Activated naive CD8-positive, alpha-beta T cell treated with anti-CD3 and anti-CD28 coated beads, Interleukin-2, amount 50 U/mL, for 24 hours (primary cell): Measurements from ENCODE around the gene ADAM12.
A peak's percentile ranks its signal among the peaks of the same experiment; 100 is the strongest.
"Not testable (repeated sequence)": the region's sequence is repeated elsewhere in the genome, so short reads cannot be mapped to it uniquely, and the experiment has no call there.

Experiments
- ATAC-seq: fragments of 150-1000 bp; cut with Tn5 transposase; one replicate; pipeline ENCODE4 v1.10.0; 2021
- DNase-seq: peaks from one replicate; pipeline ENCODE4 v3.0.0; 2021
- H3K27ac Mint-ChIP-seq: one replicate; pipeline ENCODE4 v1.8.0; 2021; ENCODE audit warnings: mild to moderate bottlenecking, mixed read lengths
- H3K27me3 Mint-ChIP-seq: one replicate; pipeline ENCODE4 v1.8.0; 2021; ENCODE audit warnings: mixed read lengths
- H3K36me3 Mint-ChIP-seq: one replicate; pipeline ENCODE4 v1.8.0; 2021; ENCODE audit warnings: low read depth, mixed read lengths
- H3K4me1 Mint-ChIP-seq: one replicate; pipeline ENCODE4 v1.8.0; 2021; ENCODE audit warnings: mixed read lengths
- H3K4me3 Mint-ChIP-seq: one replicate; pipeline ENCODE4 v1.8.0; 2021; ENCODE audit warnings: mild to moderate bottlenecking, moderate library complexity, mixed read lengths
- H3K9me3 Mint-ChIP-seq: one replicate; pipeline ENCODE4 v1.8.0; 2021; ENCODE audit warnings: mixed read lengths

Gene ADAM12

DNA sequence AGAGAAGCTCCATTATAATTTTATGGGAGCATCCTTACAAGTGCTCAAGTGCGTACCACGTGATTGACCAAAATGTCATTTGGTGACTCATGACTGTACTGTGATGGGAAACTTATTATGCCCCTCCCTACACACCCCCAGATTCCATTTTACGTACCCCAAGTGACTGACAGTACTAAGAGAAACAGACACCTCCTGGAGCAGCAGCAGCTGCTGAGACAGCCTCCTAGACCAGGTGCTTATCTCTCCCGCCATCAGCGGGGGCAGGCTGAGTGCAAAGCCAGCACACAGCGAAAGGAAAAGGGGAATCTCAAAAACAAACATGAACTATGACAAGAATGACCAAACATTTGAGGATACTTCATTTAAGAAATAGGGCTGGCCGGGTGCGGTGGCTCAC is 4.2 kb upstream of the ADAM12 start:
- ATAC-seq: peak; percentile 23
- Mint-ChIP-seq H3K4me1 (no peaks in the 10 kb centered on the region), H3K27ac (no peak overlapping the region), H3K27me3 (peaks cover 18% of the 10 kb centered on the region), H3K36me3 (no peaks in the 10 kb centered on the region), H3K4me3 (no peak overlapping the region), H3K9me3 (no peaks in the 10 kb centered on the region)
- DNase-seq: no peak

- peaks cover 22% of the 10 kb centered on the region for H3K27me3 Mint-ChIP-seq
- H3K4me3 Mint-ChIP-seq: no peak overlapping the region
- H3K9me3 Mint-ChIP-seq: peaks cover 2% of the 10 kb centered on the region
- H3K36me3 Mint-ChIP-seq: no peaks in the 10 kb centered on the region
- no peak overlapping the region for H3K27ac Mint-ChIP-seq
- ATAC-seq: no peak
- no peak for DNase-seq
- H3K4me1 Mint-ChIP-seq: peaks cover 3% of the 10 kb centered on the region
Observed at GRCh38 chr10:126392068-126392467, 3.8 kb upstream of the ADAM12 start.

- H3K36me3 Mint-ChIP-seq: no peaks in the 10 kb centered on the region
- H3K4me1 Mint-ChIP-seq: peaks cover 4% of the 10 kb centered on the region
- H3K4me3 Mint-ChIP-seq: no peak overlapping the region
- peaks cover 6% of the 10 kb centered on the region for H3K9me3 Mint-ChIP-seq
- H3K27me3 Mint-ChIP-seq: peaks cover 29% of the 10 kb centered on the region
- DNase-seq: no peak
- ATAC-seq: no peak
- H3K27ac Mint-ChIP-seq: no peak overlapping the region
Observed at GRCh38 chr10:126391192-126391885, 3.1 kb upstream of the ADAM12 start.

DNA sequence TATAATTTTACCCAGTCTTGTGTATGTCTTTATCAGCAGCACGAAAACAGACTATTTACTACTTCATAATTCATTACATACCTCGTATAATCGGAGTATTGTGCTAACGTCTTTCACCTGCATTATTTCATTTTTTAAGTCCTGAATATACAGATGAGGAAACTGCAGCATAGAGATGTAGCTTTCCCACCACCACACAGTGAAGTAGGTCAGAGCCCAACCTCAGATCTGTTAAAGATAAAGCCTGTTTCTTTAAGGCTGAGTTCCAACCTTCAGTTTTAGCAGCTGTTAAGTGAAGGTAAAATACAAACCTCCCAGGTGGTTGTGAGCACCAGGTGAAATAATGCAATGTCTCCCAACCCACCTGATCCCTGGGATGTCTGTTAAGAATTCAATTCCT is 2.0 kb upstream of the ADAM12 start:
- Mint-ChIP-seq H3K4me3 (no peak overlapping the region), H3K27ac (no peak overlapping the region), H3K27me3 (peaks cover 38% of the 10 kb centered on the region), H3K9me3 (peaks cover 6% of the 10 kb centered on the region), H3K36me3 (no peaks in the 10 kb centered on the region), H3K4me1 (peaks cover 4% of the 10 kb centered on the region)
- ATAC-seq (no peak), DNase-seq (no peak)

DNA sequence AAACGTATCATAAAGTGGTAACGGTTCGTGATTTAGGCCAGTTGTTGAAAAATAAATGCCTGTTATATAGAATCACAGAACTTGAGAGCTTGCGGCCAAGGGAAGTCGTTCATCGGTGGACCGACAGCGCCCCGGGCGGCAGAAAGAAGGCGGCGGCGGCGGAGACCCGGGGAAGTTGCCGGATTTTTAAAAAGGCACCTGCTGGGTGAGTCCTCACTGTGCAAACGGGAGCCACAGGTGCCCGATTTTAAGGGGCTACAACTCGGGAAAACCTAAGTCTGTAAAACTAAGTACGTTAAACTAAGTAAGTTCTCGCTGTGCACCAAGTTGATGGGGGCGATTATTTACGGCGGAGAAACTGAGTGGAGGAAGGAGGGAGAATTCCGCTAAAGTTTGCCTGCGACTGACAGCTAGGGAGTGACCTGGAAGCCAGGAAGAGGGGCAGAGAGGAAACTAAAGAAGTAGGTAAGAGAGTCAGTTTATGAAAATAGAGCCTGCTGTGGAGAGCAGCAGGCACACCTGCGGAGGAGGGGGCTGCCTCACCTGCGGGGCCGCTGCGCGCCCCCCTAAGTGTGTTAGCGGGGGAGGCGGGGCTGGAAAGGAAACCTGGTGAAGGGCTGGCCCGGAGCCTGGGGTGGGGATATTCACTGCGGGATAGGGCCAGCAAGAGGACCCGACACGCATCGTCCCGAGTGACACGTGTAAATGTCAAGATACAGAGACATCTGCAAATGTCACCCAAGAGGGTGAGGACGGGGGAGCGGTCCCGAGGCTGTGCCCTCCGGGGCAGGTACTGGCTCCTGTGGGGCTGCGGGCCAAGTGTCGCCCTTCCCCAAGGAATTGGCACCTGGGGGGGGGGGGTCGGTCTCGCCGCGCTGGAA is 996 bp downstream of the ADAM12 start:
- Mint-ChIP-seq H3K4me3 (peak overlapping the region; percentile 46), H3K27ac (no peak overlapping the region), H3K27me3 (peaks cover 43% of the 10 kb centered on the region), H3K36me3 (no peaks in the 10 kb centered on the region), H3K9me3 (peaks cover 6% of the 10 kb centered on the region), H3K4me1 (peaks cover 4% of the 10 kb centered on the region)
- no peak for ATAC-seq
- peak; percentile 27 for DNase-seq

DNA sequence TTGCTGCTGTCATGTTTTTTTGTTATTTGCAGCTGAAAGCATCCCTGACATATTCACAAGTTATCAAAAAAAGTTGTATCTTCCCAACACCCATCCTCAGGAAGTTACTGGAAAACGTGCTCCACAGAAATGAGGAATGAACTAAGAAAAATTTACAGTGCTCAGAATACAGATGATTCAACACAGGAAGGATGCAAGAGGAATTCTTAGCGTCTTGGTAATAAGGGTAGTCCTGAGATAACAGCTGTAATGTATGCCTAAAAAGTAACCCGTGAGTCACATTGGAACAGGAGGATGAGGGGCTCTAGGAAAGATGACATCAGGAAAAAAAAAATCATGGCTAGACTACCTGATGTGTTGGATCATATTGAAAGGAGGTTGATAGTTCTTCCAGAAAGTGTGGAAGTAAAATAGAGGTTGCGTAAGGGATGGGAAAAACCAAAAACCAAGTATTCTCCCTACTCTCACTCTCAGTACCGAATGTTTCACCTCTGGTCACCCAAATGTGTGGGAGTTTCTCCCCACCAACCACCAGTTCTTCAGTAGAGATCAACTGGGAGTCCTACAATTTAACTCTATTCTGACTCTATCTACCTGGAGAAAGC is 3.9 kb downstream of the ADAM12 start:
- Mint-ChIP-seq H3K36me3 (no peaks in the 10 kb centered on the region), H3K4me3 (no peak overlapping the region), H3K9me3 (peaks cover 6% of the 10 kb centered on the region), H3K27ac (no peak overlapping the region), H3K4me1 (peaks cover 4% of the 10 kb centered on the region), H3K27me3 (peaks cover 39% of the 10 kb centered on the region)
- ATAC-seq (no peak), DNase-seq (no peak)

- no peak for DNase-seq
Observed at GRCh38 chr10:126380352-126381076, 7.8 kb downstream of the ADAM12 start.

DNA sequence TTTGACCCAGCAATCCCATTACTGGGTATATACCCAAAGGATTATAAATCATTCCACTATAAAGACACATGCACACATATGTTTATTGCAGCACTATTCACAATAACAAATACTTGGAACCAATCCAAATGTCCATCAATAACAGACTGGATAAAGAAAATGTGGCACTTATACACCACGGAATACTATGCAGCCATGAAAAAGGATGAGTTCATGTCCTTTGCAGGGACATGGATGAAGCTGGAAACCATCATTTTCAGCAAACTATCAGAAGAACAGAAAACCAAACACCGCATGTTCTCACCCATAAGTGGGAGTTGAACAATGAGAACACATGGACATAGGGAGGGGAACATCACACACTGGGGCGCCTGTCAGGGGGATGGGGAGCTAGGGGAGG is 9.1 kb downstream of the ADAM12 start:
- ATAC-seq, H3K36me3 Mint-ChIP-seq, DNase-seq, H3K4me1 Mint-ChIP-seq, H3K27ac Mint-ChIP-seq, H3K4me3 Mint-ChIP-seq, H3K27me3 Mint-ChIP-seq: not testable (repeated sequence)
- H3K9me3 Mint-ChIP-seq: peaks cover 19% of the 10 kb centered on the region

More at GRCh38 chr10:126380352-126381076, 7.8 kb downstream of the ADAM12 start:
- Mint-ChIP-seq H3K36me3 (no peaks in the 10 kb centered on the region), H3K9me3 (peaks cover 6% of the 10 kb centered on the region), H3K27ac (no peak overlapping the region), H3K27me3 (peaks cover 10% of the 10 kb centered on the region), H3K4me3 (no peak overlapping the region), H3K4me1 (no peaks in the 10 kb centered on the region)
- no peak for ATAC-seq

- DNase-seq (no peak), ATAC-seq (no peak)
- H3K36me3 Mint-ChIP-seq: peaks cover 2% of the 10 kb centered on the region
- H3K4me1 Mint-ChIP-seq: no peaks in the 10 kb centered on the region
- peaks cover 2% of the 10 kb centered on the region for H3K27me3 Mint-ChIP-seq
- H3K9me3 Mint-ChIP-seq: peaks cover 22% of the 10 kb centered on the region
- no peak overlapping the region for H3K4me3 Mint-ChIP-seq
- no peak overlapping the region for H3K27ac Mint-ChIP-seq
Observed at GRCh38 chr10:126376956-126377355, 11.3 kb downstream of the ADAM12 start.

GRCh38 chr10:126375926-126376554 is 12.2 kb downstream of the ADAM12 start:
- no peak for ATAC-seq
- DNase-seq: no peak
- peaks cover 2% of the 10 kb centered on the region for H3K27me3 Mint-ChIP-seq
- peaks cover 22% of the 10 kb centered on the region for H3K9me3 Mint-ChIP-seq
- no peaks in the 10 kb centered on the region for H3K4me1 Mint-ChIP-seq
- no peak overlapping the region for H3K27ac Mint-ChIP-seq
- H3K4me3 Mint-ChIP-seq: no peak overlapping the region
- peaks cover 2% of the 10 kb centered on the region for H3K36me3 Mint-ChIP-seq

- ATAC-seq (no peak), DNase-seq (no peak)
- peaks cover 22% of the 10 kb centered on the region for H3K9me3 Mint-ChIP-seq
- H3K4me1 Mint-ChIP-seq: no peaks in the 10 kb centered on the region
- peaks cover 2% of the 10 kb centered on the region for H3K36me3 Mint-ChIP-seq
- H3K4me3 Mint-ChIP-seq: no peak overlapping the region
- H3K27me3 Mint-ChIP-seq: no peaks in the 10 kb centered on the region
- no peak overlapping the region for H3K27ac Mint-ChIP-seq
Observed at GRCh38 chr10:126375299-126375698, 13.0 kb downstream of the ADAM12 start.

DNA sequence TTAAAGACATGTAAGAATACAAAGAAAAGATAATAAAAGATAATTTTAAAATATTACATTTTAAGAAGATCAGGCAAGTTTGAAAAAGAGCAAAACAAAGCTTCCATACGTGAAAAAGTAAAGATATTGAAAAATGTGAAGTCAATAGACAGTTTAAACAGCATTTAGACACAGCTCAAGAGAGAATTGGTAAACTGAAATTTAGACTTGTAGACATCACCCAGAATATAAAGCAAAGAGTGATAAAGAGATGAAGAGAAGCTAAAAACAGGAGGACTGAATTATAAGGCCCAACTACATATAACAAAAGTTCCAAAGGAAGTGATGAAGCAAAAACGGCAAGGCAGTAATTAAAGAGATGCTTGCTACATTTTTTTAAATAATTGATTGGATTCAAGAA is 13.8 kb downstream of the ADAM12 start:
- Mint-ChIP-seq H3K27ac (no peak overlapping the region), H3K36me3 (peaks cover 2% of the 10 kb centered on the region), H3K4me3 (no peak overlapping the region), H3K9me3 (peaks cover 22% of the 10 kb centered on the region), H3K27me3 (no peaks in the 10 kb centered on the region), H3K4me1 (no peaks in the 10 kb centered on the region)
- ATAC-seq: no peak
- no peak for DNase-seq

- DNase-seq (no peak), ATAC-seq (no peak)
- H3K4me3 Mint-ChIP-seq: no peak overlapping the region
- peaks cover 22% of the 10 kb centered on the region for H3K9me3 Mint-ChIP-seq
- no peaks in the 10 kb centered on the region for H3K27me3 Mint-ChIP-seq
- peaks cover 2% of the 10 kb centered on the region for H3K36me3 Mint-ChIP-seq
- H3K27ac Mint-ChIP-seq: no peak overlapping the region
- no peaks in the 10 kb centered on the region for H3K4me1 Mint-ChIP-seq
Observed at GRCh38 chr10:126373972-126374371, 14.3 kb downstream of the ADAM12 start.

- no peak overlapping the region for H3K27ac Mint-ChIP-seq
- no peak overlapping the region for H3K4me3 Mint-ChIP-seq
- peaks cover 15% of the 10 kb centered on the region for H3K9me3 Mint-ChIP-seq
- H3K27me3 Mint-ChIP-seq: no peaks in the 10 kb centered on the region
- ATAC-seq: no peak
- no peak for DNase-seq
- H3K4me1 Mint-ChIP-seq: no peaks in the 10 kb centered on the region
- H3K36me3 Mint-ChIP-seq: peaks cover 2% of the 10 kb centered on the region
Observed at GRCh38 chr10:126373147-126373546, 15.1 kb downstream of the ADAM12 start.
